PC-9 (cell line): ENCODE results near the gene GADD45A. TPM values are rescaled to one million over a fixed set of nuclear protein-coding genes. Genes with fewer than 3 reads are reported as not detected.

Experiments used
- BruUV-seq: library from RNA; stranded (reverse); fragments of 400-500 nt; replicated peaks from 2 replicates; lab custom pipeline; 2021; lab: Mats Ljungman, UMichigan
- CTCF ChIA-PET: fragments of 300-600 bp; sonication (Branson Sonifier 250); formaldehyde crosslinking; loops from one replicate; lab custom pipeline; 2022; ENCODE audit warnings: antibody characterized with exemption; lab: Charles Lee
- POLR2A ChIA-PET: fragments of 300-600 bp; sonication (Branson Sonifier 250); formaldehyde crosslinking; loops from one replicate; lab custom pipeline; 2022; ENCODE audit warnings: antibody characterized with exemption; ENCODE audit not compliant: unreplicated experiment; lab: Charles Lee
- DNase-seq, 2 experiments: peaks; one replicate each; pipeline versions ENCODE4 v3.0.0 to v3.0.0-alpha.2; 2015 to 2022; ENCODE audit warnings: mixed read lengths in 1 of 2
- H2AFZ ChIP-seq: fragments of 200-600 bp; sonication (generic); 2 replicates; pipeline ENCODE4 v1.8.1; 2017; ENCODE audit warnings: antibody characterized with exemption
- H3F3A ChIP-seq: fragments of 200-600 bp; sonication (generic); 2 replicates; pipeline ENCODE4 v1.8.1; 2017; ENCODE audit warnings: antibody characterized with exemption, mild to moderate bottlenecking, low read depth; ENCODE audit not compliant: insufficient read depth
- H3K27ac ChIP-seq: fragments of 200-600 bp; sonication (generic); 2 replicates; pipeline ENCODE4 v1.6.1; 2016; ENCODE audit warnings: mixed run types
- H3K27me3 ChIP-seq: fragments of 200-600 bp; sonication (generic); 2 replicates; pipeline ENCODE4 v1.6.1; 2016; ENCODE audit warnings: low read depth, mixed run types; ENCODE audit not compliant: insufficient read depth
- H3K36me3 ChIP-seq: fragments of 200-600 bp; sonication (generic); 2 replicates; pipeline ENCODE4 v1.6.1; 2016; ENCODE audit warnings: low read depth, mixed run types
- H3K4me1 ChIP-seq: fragments of 200-600 bp; sonication (generic); replicated peaks from 2 replicates; pipeline ENCODE4 v1.6.1; 2016; ENCODE audit warnings: mixed run types; ENCODE audit not compliant: insufficient read depth
- H3K4me2 ChIP-seq: fragments of 200-600 bp; sonication (generic); 2 replicates; pipeline ENCODE4 v1.6.1; 2017; ENCODE audit warnings: mixed run types
- H3K4me3 ChIP-seq: fragments of 200-600 bp; sonication (generic); 2 replicates; pipeline ENCODE4 v1.6.1; 2016; ENCODE audit warnings: mixed run types
- H3K79me2 ChIP-seq: fragments of 200-600 bp; sonication (generic); 2 replicates; pipeline ENCODE4 v1.6.1; 2017; ENCODE audit warnings: low read depth, mixed run types
- H3K9me2 ChIP-seq: fragments of 200-600 bp; sonication (generic); 2 replicates; pipeline ENCODE4 v1.8.1; 2017; ENCODE audit warnings: mild to moderate bottlenecking; ENCODE audit not compliant: insufficient read depth
- H3K9me3 ChIP-seq: fragments of 200-600 bp; sonication (generic); 2 replicates; pipeline ENCODE4 v1.8.1; 2016; ENCODE audit warnings: low read depth; ENCODE audit not compliant: insufficient read depth
- H4K20me1 ChIP-seq: fragments of 200-600 bp; sonication (generic); 2 replicates; pipeline ENCODE4 v1.8.1; 2017; ENCODE audit not compliant: insufficient read depth
- CTCF ChIP-seq: fragments of 200-600 bp; sonication (generic); conservative IDR thresholded peaks from 2 replicates; pipeline ENCODE4 v1.6.1; 2017; ENCODE audit warnings: mixed run types, antibody characterized with exemption, mild to moderate bottlenecking, moderate library complexity
- EZH2 ChIP-seq: fragments of 200-600 bp; sonication (generic); IDR thresholded peaks from 2 replicates; pipeline ENCODE4 v1.8.0; 2017; ENCODE audit warnings: antibody characterized with exemption, low read depth
- intact Hi-C: fragments of 100-400 bp; cut with micrococcal nuclease; formaldehyde crosslinking; loops from one replicate; pipeline ENCODE4 v1.10.0; 2022; ENCODE audit not compliant: unreplicated experiment
- total RNA-seq: library from RNA; stranded (reverse); gene quantifications from 2 replicates; pipeline ENCODE4 v1.2.3, GENCODE V29; 2021

GADD45A gene
- total RNA-seq, 1 experiment from 2014 or later: 63.6 TPM

- H3K4me1 ChIP-seq: peaks cover 62% of the 10 kb centered on the region
- H3K36me3 ChIP-seq: peaks cover 22% of the 10 kb centered on the region
- H3K27ac ChIP-seq: peak overlapping the region; percentile 99
- H3K27me3 ChIP-seq: no peaks in the 10 kb centered on the region
- peaks cover 33% of the 10 kb centered on the region for H3K79me2 ChIP-seq
- TF ChIP-seq EZH2 (no peak), CTCF (no peak)
- H3K4me2 ChIP-seq: peak overlapping the region; percentile 85
- POLR2A ChIA-PET: interaction anchor here (0.5 to 2.4 kb wide), 21 partner anchors 8 to 1561 kb away, joined by 3 to 60 read pairs (median 10); no protein-coding TSS in a partner anchor
- peak overlapping the region; percentile 52 for H3K4me3 ChIP-seq
- CTCF ChIA-PET: interaction anchor here (0.6 to 1.7 kb wide), 6 partner anchors 10 to 157 kb away, joined by 3 to 9 read pairs (median 6); no protein-coding TSS in a partner anchor
- DNase-seq: no peak
- no peaks in the 10 kb centered on the region for H3K9me2 ChIP-seq
- 0 out of 2 replicates have a peak overlapping the region, but pooled peaks have one; percentile 5 for H2AFZ ChIP-seq
- TSS peak; percentile 78 for BruUV-seq
- no peaks in the 10 kb centered on the region for H4K20me1 ChIP-seq
- H3K9me3 ChIP-seq: no peaks in the 10 kb centered on the region
- intact Hi-C loops: loop anchor here (1.0 to 10.0 kb wide), 4 partner anchors 52 to 750 kb away; partner anchors contain the start of gene SERBP1
- peaks cover 71% of the 10 kb centered on the region for H3F3A ChIP-seq
Observed at GRCh38 chr1:67684526-67685066, 405 bp upstream of the GADD45A start.

- peak overlapping the region; percentile 99 for H3K27ac ChIP-seq
- ChIA-PET CTCF (interaction anchor here (0.6 to 1.7 kb wide), 4 partner anchors 16 to 124 kb away, joined by 3 to 9 read pairs (median 8); no protein-coding TSS in a partner anchor), POLR2A (interaction anchor here (0.6 to 2.4 kb wide), 12 partner anchors 9 to 255 kb away, joined by 3 to 60 read pairs (median 14); no protein-coding TSS in a partner anchor)
- H3K4me2 ChIP-seq: peak overlapping the region; percentile 86
- H3K9me2 ChIP-seq: no peaks in the 10 kb centered on the region
- peak; percentile 46 to 51 for DNase-seq
- BruUV-seq: TSS peak; percentile 34
- peaks cover 33% of the 10 kb centered on the region for H3K79me2 ChIP-seq
- no peak for TF ChIP-seq CTCF
- TF ChIP-seq EZH2: no peak
- peak overlapping the region; percentile 90 for H3K4me3 ChIP-seq
- intact Hi-C loops: loop anchor here (1.0 to 10.0 kb wide), 10 partner anchors 15 to 751 kb away; partner anchors contain the start of genes GNG12 and SERBP1
- H3K9me3 ChIP-seq: no peaks in the 10 kb centered on the region
- H3F3A ChIP-seq: peaks cover 83% of the 10 kb centered on the region
- no peaks in the 10 kb centered on the region for H4K20me1 ChIP-seq
- H3K36me3 ChIP-seq: peaks cover 22% of the 10 kb centered on the region
- no peak overlapping the region for H2AFZ ChIP-seq
- H3K27me3 ChIP-seq: no peaks in the 10 kb centered on the region
- peaks cover 56% of the 10 kb centered on the region for H3K4me1 ChIP-seq
Observed at GRCh38 chr1:67685558-67686266, 711 bp downstream of the GADD45A start.
